Caco-2 (cell line): ENCODE data around the gene ADGRB2. TPM values are rescaled to one million over a fixed set of nuclear protein-coding genes. Genes with fewer than 3 reads are reported as not detected.

Experiments
- BruUV-seq: library from RNA; stranded (reverse); fragments of 400-500 nt; replicated peaks from 2 replicates; lab custom pipeline; 2021; lab: Mats Ljungman, UMichigan
- CTCF ChIA-PET: fragments of 300-600 bp; sonication (Branson Sonifier 250); formaldehyde crosslinking; loops from one replicate; lab custom pipeline; 2022; ENCODE audit warnings: antibody characterized with exemption; lab: Charles Lee
- POLR2A ChIA-PET: fragments of 300-600 bp; sonication (Branson Sonifier 250); formaldehyde crosslinking; loops from one replicate; lab custom pipeline; 2022; ENCODE audit warnings: antibody characterized with exemption; lab: Charles Lee
- DNase-seq, 2 experiments: peaks; one replicate each; pipeline versions ENCODE4 v3.0.0 to v3.0.0-alpha.2; 2020 to 2022
- H3K27me3 ChIP-seq: replicated peaks from 2 replicates; pipeline ENCODE4 v1.6.0; 2011; ENCODE audit warnings: low read length; ENCODE audit not compliant: control insufficient read depth, insufficient read depth
- H3K36me3 ChIP-seq: 2 replicates; pipeline ENCODE4 v1.5.1; 2011; ENCODE audit warnings: low read length; ENCODE audit not compliant: control insufficient read depth, insufficient read depth
- H3K4me1 ChIP-seq: fragments of 250-450 bp; sonication (Bioruptor Pico); 2 replicates; pipeline ENCODE4 v1.5.1; 2020; ENCODE audit warnings: mild to moderate bottlenecking
- H3K4me3 ChIP-seq: 2 replicates; pipeline ENCODE4 v1.5.1; 2011; ENCODE audit warnings: low read depth, mild to moderate bottlenecking, control low read depth, low read length
- H3K9me3 ChIP-seq: fragments of 250-450 bp; sonication (Bioruptor Pico); 2 replicates; pipeline ENCODE4 v1.5.1; 2020; ENCODE audit warnings: mild to moderate bottlenecking, moderate library complexity
- H3K27ac Mint-ChIP-seq: one replicate; pipeline ENCODE4 v1.8.0; 2022; ENCODE audit warnings: mixed read lengths; ENCODE audit not compliant: unreplicated experiment
- H3K27me3 Mint-ChIP-seq: one replicate; pipeline ENCODE4 v1.8.0; 2022; ENCODE audit warnings: mixed read lengths; ENCODE audit not compliant: insufficient read depth, unreplicated experiment
- H3K36me3 Mint-ChIP-seq: one replicate; pipeline ENCODE4 v1.8.0; 2022; ENCODE audit warnings: mild to moderate bottlenecking, mixed read lengths; ENCODE audit not compliant: insufficient read depth, unreplicated experiment
- H3K4me1 Mint-ChIP-seq: one replicate; pipeline ENCODE4 v1.8.0; 2022; ENCODE audit warnings: low read depth, mixed read lengths; ENCODE audit not compliant: unreplicated experiment
- H3K4me3 Mint-ChIP-seq: one replicate; pipeline ENCODE4 v1.8.0; 2022; ENCODE audit warnings: mild to moderate bottlenecking, moderate library complexity, mixed read lengths; ENCODE audit not compliant: unreplicated experiment
- H3K9me3 Mint-ChIP-seq: one replicate; pipeline ENCODE4 v1.8.0; 2022; ENCODE audit warnings: mixed read lengths; ENCODE audit not compliant: unreplicated experiment
- intact Hi-C: fragments of 100-400 bp; cut with micrococcal nuclease; formaldehyde crosslinking; loops from one replicate; pipeline ENCODE4 v1.10.0; 2022; ENCODE audit not compliant: unreplicated experiment
- total RNA-seq: library from RNA; stranded (reverse); gene quantifications from 2 replicates; pipeline ENCODE4 v1.2.3, GENCODE V29; 2022
- TF ChIP-seq, protein P1 (sequence below), 2 experiments: fragments of 200-600 bp in 1 of 2; IDR thresholded peaks; 1 replicate in 1 of 2; 2 replicates in 1 of 2; pipeline versions ENCODE4 v1.5.1 to v1.8.0; 2011 to 2022; ENCODE audit warnings: antibody characterized with exemption in 1 of 2, control low read depth in 1 of 2, inconsistent platforms in 1 of 2, low read depth in 1 of 2, low read length in 1 of 2, mild to moderate bottlenecking in 1 of 2, moderate library complexity in 1 of 2; ENCODE audit not compliant: insufficient read depth in 1 of 2, severe bottlenecking in 1 of 2, unreplicated experiment in 1 of 2

The ADGRB2 gene
- total RNA-seq, 1 experiment from 2014 or later = 2.2 TPM

DNA sequence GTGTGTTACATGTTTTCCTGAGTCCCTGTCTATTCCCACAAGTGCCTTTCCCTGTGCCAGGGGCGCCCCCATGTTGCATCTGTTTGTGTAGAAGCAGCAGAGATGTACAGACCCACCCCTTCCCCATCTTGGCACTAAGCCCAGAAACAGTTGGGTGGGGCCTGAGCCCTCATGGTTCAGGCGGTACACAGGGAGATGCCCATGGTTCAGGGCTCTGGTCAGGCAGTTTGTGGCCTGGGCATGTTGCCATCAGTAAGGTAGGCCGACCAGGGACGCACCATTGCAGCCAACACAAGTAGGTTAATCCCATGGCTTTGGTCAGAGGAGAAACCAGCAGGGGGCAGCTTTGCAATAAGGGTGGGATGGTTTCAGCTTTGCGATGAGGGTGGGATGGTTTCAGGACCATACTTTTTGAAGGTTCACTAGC lies 914 bp upstream of the ADGRB2 start:
- no peak overlapping the region for H3K27ac Mint-ChIP-seq
- intact Hi-C loops = no loop called here
- H3K27me3 Mint-ChIP-seq = peaks cover 6% of the 10 kb centered on the region
- no peaks in the 10 kb centered on the region for H3K4me1 Mint-ChIP-seq
- H3K36me3 Mint-ChIP-seq = peaks cover 5% of the 10 kb centered on the region
- DNase-seq = no peak
- POLR2A ChIA-PET = no interaction called here
- H3K4me3 ChIP-seq = no peak overlapping the region
- H3K4me1 ChIP-seq = peaks cover 13% of the 10 kb centered on the region
- TF ChIP-seq, protein P1, sequence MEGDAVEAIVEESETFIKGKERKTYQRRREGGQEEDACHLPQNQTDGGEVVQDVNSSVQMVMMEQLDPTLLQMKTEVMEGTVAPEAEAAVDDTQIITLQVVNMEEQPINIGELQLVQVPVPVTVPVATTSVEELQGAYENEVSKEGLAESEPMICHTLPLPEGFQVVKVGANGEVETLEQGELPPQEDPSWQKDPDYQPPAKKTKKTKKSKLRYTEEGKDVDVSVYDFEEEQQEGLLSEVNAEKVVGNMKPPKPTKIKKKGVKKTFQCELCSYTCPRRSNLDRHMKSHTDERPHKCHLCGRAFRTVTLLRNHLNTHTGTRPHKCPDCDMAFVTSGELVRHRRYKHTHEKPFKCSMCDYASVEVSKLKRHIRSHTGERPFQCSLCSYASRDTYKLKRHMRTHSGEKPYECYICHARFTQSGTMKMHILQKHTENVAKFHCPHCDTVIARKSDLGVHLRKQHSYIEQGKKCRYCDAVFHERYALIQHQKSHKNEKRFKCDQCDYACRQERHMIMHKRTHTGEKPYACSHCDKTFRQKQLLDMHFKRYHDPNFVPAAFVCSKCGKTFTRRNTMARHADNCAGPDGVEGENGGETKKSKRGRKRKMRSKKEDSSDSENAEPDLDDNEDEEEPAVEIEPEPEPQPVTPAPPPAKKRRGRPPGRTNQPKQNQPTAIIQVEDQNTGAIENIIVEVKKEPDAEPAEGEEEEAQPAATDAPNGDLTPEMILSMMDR (IDR thresholded peaks at IDR 0.05; ENCODE audit: insufficient read depth in 1 of 2, low read depth in 1 of 2, low read length in 1 of 2, severe bottlenecking in 1 of 2, unreplicated experiment in 1 of 2) = peak; percentile 8 to 17
- H3K9me3 Mint-ChIP-seq = no peaks in the 10 kb centered on the region
- H3K4me3 Mint-ChIP-seq = no peak overlapping the region
- CTCF ChIA-PET = interaction anchor here (0.7 to 1.1 kb wide), 3 partner anchors 10 to 24 kb away, joined by 4 to 14 read pairs (median 5); no protein-coding TSS in a partner anchor
- no peaks in the 10 kb centered on the region for H3K36me3 ChIP-seq
- no peaks in the 10 kb centered on the region for H3K27me3 ChIP-seq
- no TSS peak for BruUV-seq
- no peaks in the 10 kb centered on the region for H3K9me3 ChIP-seq

DNA sequence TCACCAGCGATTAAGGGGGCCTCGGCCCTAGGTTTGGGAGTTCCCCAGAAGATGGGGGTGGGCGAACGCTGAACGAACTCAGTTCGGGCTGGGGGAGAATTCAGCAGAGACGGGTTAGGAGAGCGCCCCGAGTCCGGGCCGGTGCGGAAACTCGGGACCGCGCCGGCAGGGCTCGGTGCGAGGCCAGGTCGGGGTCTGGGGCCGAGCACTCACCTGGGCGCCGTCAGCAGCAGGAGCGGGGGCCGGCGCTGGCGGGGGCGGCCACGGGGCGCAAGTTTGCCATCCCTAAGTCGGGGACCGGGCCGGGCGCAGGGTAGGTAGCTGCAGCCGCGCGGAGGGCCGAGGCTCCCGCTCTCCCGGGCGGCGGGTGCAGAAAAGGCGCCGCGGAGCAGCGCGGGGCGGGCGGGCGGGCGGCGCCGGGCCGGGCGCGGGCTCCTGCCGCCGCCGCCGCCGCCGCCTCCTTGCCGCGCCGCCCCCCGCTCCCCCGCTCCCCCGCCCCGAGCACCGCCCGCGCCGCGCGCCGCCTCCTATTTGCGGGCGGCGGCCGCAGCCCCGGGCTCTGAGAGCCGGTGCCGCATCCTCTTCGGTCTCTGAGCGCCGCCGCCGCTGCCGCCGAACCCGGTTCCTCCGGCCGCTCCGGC lies 349 bp downstream of the ADGRB2 start:
- intact Hi-C loops = no loop called here
- Mint-ChIP-seq H3K27me3 (peaks cover 6% of the 10 kb centered on the region), H3K36me3 (peaks cover 5% of the 10 kb centered on the region), H3K4me1 (peaks cover 8% of the 10 kb centered on the region), H3K4me3 (peak overlapping the region; percentile 84), H3K9me3 (no peaks in the 10 kb centered on the region), H3K27ac (no peak overlapping the region)
- no peaks in the 10 kb centered on the region for H3K36me3 ChIP-seq
- DNase-seq = no peak
- peaks cover 25% of the 10 kb centered on the region for H3K4me1 ChIP-seq
- ChIA-PET CTCF (interaction anchor here (0.9 to 1.6 kb wide), 3 partner anchors 25 to 200 kb away, joined by 3 to 12 read pairs (median 7); no protein-coding TSS in a partner anchor), POLR2A (no interaction called here)
- no peaks in the 10 kb centered on the region for H3K9me3 ChIP-seq
- TF ChIP-seq, protein P1 (IDR thresholded peaks at IDR 0.05; ENCODE audit: insufficient read depth in 1 of 2, low read depth in 1 of 2, low read length in 1 of 2, severe bottlenecking in 1 of 2, unreplicated experiment in 1 of 2) = no peak
- H3K27me3 ChIP-seq = no peaks in the 10 kb centered on the region
- no TSS peak for BruUV-seq
- peak overlapping the region; percentile 38 for H3K4me3 ChIP-seq

DNA sequence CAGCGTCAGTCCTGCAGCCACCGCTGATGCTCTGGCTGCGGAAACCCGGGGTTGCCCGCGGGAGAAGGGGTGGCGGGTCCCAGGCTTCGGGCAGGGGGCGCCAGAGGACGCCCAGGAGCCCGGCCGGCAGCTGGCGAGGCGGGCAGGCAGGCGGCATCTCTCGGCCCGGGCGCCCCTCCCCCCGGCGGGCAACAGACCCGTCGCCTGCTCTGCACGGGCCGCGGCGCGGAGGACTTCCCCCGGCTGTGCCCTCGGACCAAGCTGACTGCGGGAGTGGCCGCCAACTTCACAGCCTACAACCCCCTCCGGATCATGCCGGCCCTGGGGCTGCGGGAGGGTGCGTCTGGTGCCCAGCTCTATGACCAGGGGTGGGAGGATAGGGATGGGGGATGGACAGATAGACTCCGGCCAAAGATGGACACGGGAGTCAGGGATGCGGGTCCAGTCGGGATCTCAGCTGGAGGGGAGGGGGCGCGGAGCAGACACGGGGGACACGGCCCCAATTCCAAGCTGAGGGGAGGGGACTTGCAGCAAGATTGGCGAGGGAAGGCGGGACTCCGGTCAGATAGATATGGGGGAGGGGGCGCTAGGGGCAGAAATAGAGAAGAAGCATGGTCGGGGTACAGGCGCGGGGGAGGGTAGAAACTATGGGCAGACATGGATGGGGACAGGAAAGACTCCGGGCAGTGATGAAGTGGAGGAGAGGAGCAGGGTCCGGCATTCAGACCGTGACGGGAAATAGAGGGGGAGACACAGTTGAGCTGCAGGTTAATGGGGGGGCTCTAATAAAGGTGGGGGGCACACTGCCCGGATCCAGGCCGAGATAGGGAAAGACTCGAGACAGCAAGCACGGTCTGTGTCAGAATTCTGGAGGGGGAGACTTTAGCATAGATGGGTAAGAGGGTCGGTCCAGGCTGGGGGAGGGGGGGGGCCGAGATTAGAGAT lies 1.1 kb downstream of the ADGRB2 start:
- H3K27me3 ChIP-seq = no peaks in the 10 kb centered on the region
- peak overlapping the region; percentile 38 for H3K4me3 ChIP-seq
- Mint-ChIP-seq H3K9me3 (no peaks in the 10 kb centered on the region), H3K27ac (no peak overlapping the region), H3K36me3 (peaks cover 5% of the 10 kb centered on the region), H3K4me1 (peaks cover 8% of the 10 kb centered on the region), H3K4me3 (peak overlapping the region; percentile 84), H3K27me3 (peaks cover 6% of the 10 kb centered on the region)
- BruUV-seq = no TSS peak
- no peaks in the 10 kb centered on the region for H3K36me3 ChIP-seq
- H3K4me1 ChIP-seq = peaks cover 25% of the 10 kb centered on the region
- peak in 1 of 2 experiments; percentile 72 for DNase-seq
- intact Hi-C loops = loop anchor here (1.0 kb wide), 1 partner anchor 26 kb away; no protein-coding TSS in a partner anchor
- H3K9me3 ChIP-seq = no peaks in the 10 kb centered on the region
- ChIA-PET POLR2A (interaction anchor here (0.6 kb wide), 2 partner anchors 26 to 81 kb away, joined by 3 to 8 read pairs; no protein-coding TSS in a partner anchor), CTCF (interaction anchor here (0.6 to 1.6 kb wide), 5 partner anchors 9 to 241 kb away, joined by 3 to 12 read pairs (median 7); no protein-coding TSS in a partner anchor)
- TF ChIP-seq, protein P1 (IDR thresholded peaks at IDR 0.05; ENCODE audit: insufficient read depth in 1 of 2, low read depth in 1 of 2, low read length in 1 of 2, severe bottlenecking in 1 of 2, unreplicated experiment in 1 of 2) = peak; percentile 33 to 37
